Neural progenitor cell (in vitro differentiated cells): ENCODE measurements around the gene HNRNPDL. TPM values are rescaled to one million over a fixed set of nuclear protein-coding genes. Genes with fewer than 3 reads are reported as not detected.

Experiments
- DNase-seq: peaks from one replicate; pipeline ENCODE4 v3.0.0-alpha.2; 2016; ENCODE audit warnings: low spot score
- H2AFZ ChIP-seq: fragments of 200-600 bp; sonication (generic); replicated peaks from 2 replicates; pipeline ENCODE4 v1.6.1; 2016; ENCODE audit warnings: antibody characterized with exemption
- H3F3A ChIP-seq: fragments of 200-600 bp; sonication (generic); 2 replicates; pipeline ENCODE4 v1.6.1; 2016; ENCODE audit warnings: antibody characterized with exemption, low read depth
- H3K27ac ChIP-seq: fragments of 200-600 bp; sonication (generic); 2 replicates; pipeline ENCODE4 v1.5.1; 2016; ENCODE audit warnings: mild to moderate bottlenecking
- H3K27me3 ChIP-seq: fragments of 200-600 bp; sonication (generic); 2 replicates; pipeline ENCODE4 v1.6.1; 2016; ENCODE audit warnings: mild to moderate bottlenecking, moderate library complexity
- H3K36me3 ChIP-seq: fragments of 200-600 bp; sonication (generic); 2 replicates; pipeline ENCODE4 v1.5.1; 2016
- H3K4me1 ChIP-seq: fragments of 200-600 bp; sonication (generic); 2 replicates; pipeline ENCODE4 v1.6.1; 2016; ENCODE audit warnings: mixed run types
- H3K4me2 ChIP-seq: fragments of 200-600 bp; sonication (generic); 2 replicates; pipeline ENCODE4 v1.6.1; 2016
- H3K4me3 ChIP-seq: fragments of 200-600 bp; sonication (generic); 2 replicates; pipeline ENCODE4 v1.5.1; 2016
- H3K79me2 ChIP-seq: fragments of 200-600 bp; sonication (generic); 2 replicates; pipeline ENCODE4 v1.6.1; 2016; ENCODE audit warnings: low read depth
- H3K9ac ChIP-seq: fragments of 200-600 bp; sonication (generic); 2 replicates; pipeline ENCODE4 v1.6.1; 2016
- H3K9me3 ChIP-seq: fragments of 200-600 bp; sonication (generic); 2 replicates; pipeline ENCODE4 v1.5.1; 2016; ENCODE audit warnings: low read depth
- H4K20me1 ChIP-seq: fragments of 200-600 bp; sonication (generic); 2 replicates; pipeline ENCODE4 v1.6.1; 2016; ENCODE audit warnings: low read depth
- H3K27ac Mint-ChIP-seq: 3 replicates; pipeline ENCODE4 v1.8.0; 2021; ENCODE audit warnings: mixed read lengths
- H3K27me3 Mint-ChIP-seq: 2 replicates; pipeline ENCODE4 v1.8.0; 2022; ENCODE audit warnings: low read depth, mild to moderate bottlenecking, inconsistent platforms, moderate library complexity, mixed read lengths; ENCODE audit not compliant: insufficient read depth
- H3K36me3 Mint-ChIP-seq: 3 replicates; pipeline ENCODE4 v1.8.0; 2021; ENCODE audit warnings: mixed read lengths
- H3K4me1 Mint-ChIP-seq: 3 replicates; pipeline ENCODE4 v1.8.0; 2021; ENCODE audit warnings: mixed read lengths
- H3K4me3 Mint-ChIP-seq: 3 replicates; pipeline ENCODE4 v1.8.0; 2021; ENCODE audit warnings: mild to moderate bottlenecking, moderate library complexity, mixed read lengths
- H3K9me3 Mint-ChIP-seq: 3 replicates; pipeline ENCODE4 v1.8.0; 2020; ENCODE audit warnings: mixed read lengths
- CTCF ChIP-seq: fragments of 200-600 bp; sonication (generic); IDR thresholded peaks from 2 replicates; pipeline ENCODE4 v1.5.1; 2017; ENCODE audit warnings: antibody characterized with exemption, mild to moderate bottlenecking
- EZH2 ChIP-seq: fragments of 200-600 bp; sonication (generic); IDR thresholded peaks from 2 replicates; pipeline ENCODE4 v1.6.1; 2017; ENCODE audit warnings: antibody characterized with exemption, mild to moderate bottlenecking, moderate library complexity
- EZH2phosphoT487 ChIP-seq: fragments of 200-600 bp; sonication (generic); IDR thresholded peaks from 2 replicates; pipeline ENCODE4 v1.6.1; 2017; ENCODE audit warnings: antibody characterized with exemption
- total RNA-seq: library from RNA; depleted of rRNA; stranded (reverse); fragments of >200 nt; gene quantifications from 2 replicates; pipeline ENCODE4 v1.2.3, GENCODE V29; 2015; ENCODE audit warnings: low replicate concordance

Gene HNRNPDL
- total RNA-seq, 1 donor from 2014 or later: 699 TPM

- no peak overlapping the region for H3K4me2 ChIP-seq
- no peak overlapping the region for H2AFZ ChIP-seq
- H3K4me3 ChIP-seq: no peak overlapping the region
- no peaks in the 10 kb centered on the region for H3K36me3 ChIP-seq
- no peak overlapping the region for H3K27ac ChIP-seq
- Mint-ChIP-seq H3K27me3 (peaks cover 8% of the 10 kb centered on the region), H3K4me3 (no peak overlapping the region), H3K4me1 (peaks cover 21% of the 10 kb centered on the region), H3K36me3 (peaks cover 49% of the 10 kb centered on the region), H3K27ac (no peak overlapping the region), H3K9me3 (no peaks in the 10 kb centered on the region)
- H3K4me1 ChIP-seq: peaks cover 23% of the 10 kb centered on the region
- peaks cover 96% of the 10 kb centered on the region for H3K79me2 ChIP-seq
- TF ChIP-seq EZH2 (no peak), EZH2phosphoT487 (no peak), CTCF (no peak)
- no peak for DNase-seq
- peaks cover 4% of the 10 kb centered on the region for H3F3A ChIP-seq
- no peak overlapping the region for H3K9ac ChIP-seq
- H3K27me3 ChIP-seq: no peaks in the 10 kb centered on the region
- no peaks in the 10 kb centered on the region for H3K9me3 ChIP-seq
- H4K20me1 ChIP-seq: peaks cover 65% of the 10 kb centered on the region
Observed at GRCh38 chr4:82434949-82435348, 4.7 kb upstream of the HNRNPDL start.

GRCh38 chr4:82433791-82434190 lies 3.5 kb upstream of the HNRNPDL start:
- no peak overlapping the region for H3K4me2 ChIP-seq

GRCh38 chr4:82432596-82432995 lies 2.3 kb upstream of the HNRNPDL start:
- peak overlapping the region; percentile 92 for H3K4me2 ChIP-seq
- H3K4me1 ChIP-seq: peaks cover 23% of the 10 kb centered on the region
- Mint-ChIP-seq H3K9me3 (peaks cover 2% of the 10 kb centered on the region), H3K27ac (no peak overlapping the region), H3K36me3 (peaks cover 50% of the 10 kb centered on the region), H3K4me3 (peak overlapping the region; percentile 52), H3K27me3 (peaks cover 11% of the 10 kb centered on the region), H3K4me1 (peaks cover 31% of the 10 kb centered on the region)
- no peak overlapping the region for H3K27ac ChIP-seq
- peaks cover 61% of the 10 kb centered on the region for H4K20me1 ChIP-seq
- no peak for TF ChIP-seq EZH2phosphoT487
- TF ChIP-seq EZH2: no peak
- H3F3A ChIP-seq: peaks cover 10% of the 10 kb centered on the region
- H3K4me3 ChIP-seq: no peak overlapping the region
- H3K9me3 ChIP-seq: no peaks in the 10 kb centered on the region
- peaks cover 96% of the 10 kb centered on the region for H3K79me2 ChIP-seq
- no peak for DNase-seq
- peaks cover 7% of the 10 kb centered on the region for H3K36me3 ChIP-seq
- no peak overlapping the region for H3K9ac ChIP-seq
- H3K27me3 ChIP-seq: no peaks in the 10 kb centered on the region
- H2AFZ ChIP-seq: no peak overlapping the region

More at GRCh38 chr4:82433791-82434190, 3.5 kb upstream of the HNRNPDL start:
- Histone ChIP-seq H3K79me2 (peaks cover 96% of the 10 kb centered on the region), H3K9me3 (no peaks in the 10 kb centered on the region), H3K27ac (no peak overlapping the region), H4K20me1 (peaks cover 59% of the 10 kb centered on the region), H3K27me3 (no peaks in the 10 kb centered on the region), H3K4me3 (no peak overlapping the region), H3K9ac (no peak overlapping the region), H3F3A (no peaks in the 10 kb centered on the region), H3K36me3 (no peaks in the 10 kb centered on the region), H3K4me1 (peaks cover 22% of the 10 kb centered on the region), H2AFZ (no peak overlapping the region)
- Mint-ChIP-seq H3K27ac (no peak overlapping the region), H3K36me3 (peaks cover 45% of the 10 kb centered on the region), H3K9me3 (no peaks in the 10 kb centered on the region), H3K4me1 (peaks cover 21% of the 10 kb centered on the region), H3K4me3 (peak overlapping the region; percentile 2), H3K27me3 (peaks cover 8% of the 10 kb centered on the region)
- TF ChIP-seq CTCF (no peak), EZH2 (no peak), EZH2phosphoT487 (no peak)
- DNase-seq: no peak

- no peaks in the 10 kb centered on the region for H3K27me3 ChIP-seq
- DNase-seq: no peak
- no peak overlapping the region for H3K9ac ChIP-seq
Observed at GRCh38 chr4:82431831-82432230, 1.6 kb upstream of the HNRNPDL start.

More at GRCh38 chr4:82431831-82432230, 1.6 kb upstream of the HNRNPDL start:
- H3K27me3 Mint-ChIP-seq: peaks cover 11% of the 10 kb centered on the region
- no peak overlapping the region for H3K27ac ChIP-seq
- peak overlapping the region; percentile 93 for H3K4me3 Mint-ChIP-seq
- peaks cover 61% of the 10 kb centered on the region for H4K20me1 ChIP-seq
- peak overlapping the region; percentile 97 for H3K4me3 ChIP-seq
- H3K9me3 Mint-ChIP-seq: peaks cover 2% of the 10 kb centered on the region
- no peak overlapping the region for H2AFZ ChIP-seq
- H3K4me2 ChIP-seq: peak overlapping the region; percentile 92
- no peak for TF ChIP-seq CTCF
- no peak for TF ChIP-seq EZH2phosphoT487
- no peak for TF ChIP-seq EZH2
- H3F3A ChIP-seq: peaks cover 18% of the 10 kb centered on the region
- peaks cover 96% of the 10 kb centered on the region for H3K79me2 ChIP-seq
- H3K36me3 ChIP-seq: peaks cover 11% of the 10 kb centered on the region
- no peak overlapping the region for H3K27ac Mint-ChIP-seq
- peaks cover 52% of the 10 kb centered on the region for H3K36me3 Mint-ChIP-seq
- H3K9me3 ChIP-seq: no peaks in the 10 kb centered on the region
- peaks cover 27% of the 10 kb centered on the region for H3K4me1 ChIP-seq
- peaks cover 39% of the 10 kb centered on the region for H3K4me1 Mint-ChIP-seq
